ENCODE data around the gene ECE1.

ECE1 gene

GRCh38 chr1:21258331-21259134 is 31.7 kb downstream of the ECE1 start:
- Histone ChIP-seq H3K4me1 (ENCODE audit: control extremely low read depth in 1 of 4, control insufficient read depth in 4 of 4, insufficient read depth in 4 of 4, low read length in 3 of 4) (peaks cover 0 to 35% (median 26%) of the 10 kb centered on the region in 4 experiments), H3K27ac (ENCODE audit: insufficient read depth in 1 of 2, low read depth in 1 of 2, low read length in 2 of 2, poor library complexity in 1 of 2, severe bottlenecking in 2 of 2) (no peak overlapping the region), H3K27me3 (replicated peaks in 2 of 5; ENCODE audit: control insufficient read depth in 4 of 5, insufficient read depth in 5 of 5, low read length in 4 of 5) (peaks cover 0 to 3% (median 0%) of the 10 kb centered on the region in 5 experiments), H3K36me3 (ENCODE audit: control insufficient read depth in 4 of 4, insufficient read depth in 4 of 4, low read length in 3 of 4) (no peaks in the 10 kb centered on the region), H3K9me3 (ENCODE audit: control extremely low read depth in 1 of 5, control insufficient read depth in 4 of 5, insufficient read depth in 2 of 5, low read depth in 1 of 5, low read length in 4 of 5) (no peaks in the 10 kb centered on the region), H3K4me3 (ENCODE audit: control insufficient read depth in 1 of 7, extremely low read depth in 1 of 7, insufficient read depth in 4 of 7, low read depth in 2 of 7, low read length in 6 of 7) (no peak overlapping the region)
- ChIA-PET CTCF (interaction anchor here (0.7 to 9.5 kb wide), 7 partner anchors 10 to 110 kb away, joined by 3 to 159 read pairs (median 3); no protein-coding TSS in a partner anchor), POLR2A (no interaction called here)
- no peak for DNase-seq
- WGBS (ENCODE audit: insufficient coverage), result 92% methylated on average over 20 of the region's 22 CpGs

- ChIA-PET POLR2A (no interaction called here), CTCF (interaction anchor here (0.6 to 9.5 kb wide), 8 partner anchors 9 to 271 kb away, joined by 3 to 159 read pairs (median 4); no protein-coding TSS in a partner anchor)
- Histone ChIP-seq H3K4me1 (ENCODE audit: control extremely low read depth in 1 of 4, control insufficient read depth in 4 of 4, insufficient read depth in 4 of 4, low read length in 3 of 4) (peaks cover 0 to 30% (median 23%) of the 10 kb centered on the region in 4 experiments), H3K27ac (ENCODE audit: insufficient read depth in 1 of 2, low read depth in 1 of 2, low read length in 2 of 2, poor library complexity in 1 of 2, severe bottlenecking in 2 of 2) (no peak overlapping the region), H3K27me3 (replicated peaks in 2 of 5; ENCODE audit: control insufficient read depth in 4 of 5, insufficient read depth in 5 of 5, low read length in 4 of 5) (peaks cover 0 to 3% (median 0%) of the 10 kb centered on the region in 5 experiments), H3K36me3 (ENCODE audit: control insufficient read depth in 4 of 4, insufficient read depth in 4 of 4, low read length in 3 of 4) (no peaks in the 10 kb centered on the region), H3K4me3 (ENCODE audit: control insufficient read depth in 1 of 7, extremely low read depth in 1 of 7, insufficient read depth in 4 of 7, low read depth in 2 of 7, low read length in 6 of 7) (no peak overlapping the region), H3K9me3 (ENCODE audit: control extremely low read depth in 1 of 5, control insufficient read depth in 4 of 5, insufficient read depth in 2 of 5, low read depth in 1 of 5, low read length in 4 of 5) (no peaks in the 10 kb centered on the region)
- 98% methylated on average over 12 of the region's 13 CpGs for WGBS (ENCODE audit: insufficient coverage)
- DNase-seq, result no peak
Observed at GRCh38 chr1:21257431-21258135, 32.7 kb downstream of the ECE1 start.

DNA sequence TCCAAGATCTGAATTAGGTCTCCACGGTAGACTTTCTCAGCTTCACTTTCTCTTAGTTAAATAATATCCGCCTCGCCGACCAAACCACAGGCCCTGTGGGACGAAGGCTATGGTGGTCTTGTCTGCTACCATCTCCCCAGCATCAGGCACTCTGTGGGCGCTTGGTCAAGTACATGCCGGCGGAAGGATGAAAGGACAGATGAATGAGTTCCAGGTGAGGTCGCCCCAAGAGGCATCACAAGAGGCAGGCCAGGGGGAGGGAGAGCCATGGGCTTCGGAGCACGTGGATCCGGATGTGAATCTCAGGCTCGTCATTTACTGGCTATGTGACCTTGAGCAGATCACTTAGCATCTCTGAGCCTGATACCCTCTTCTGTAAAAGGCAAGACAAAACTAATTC is 33.5 kb downstream of the ECE1 start:
- DNase-seq, result no peak
- CTCF ChIA-PET, result interaction anchor here (2.6 to 9.5 kb wide), 7 partner anchors 12 to 111 kb away, joined by 18 to 159 read pairs (median 25); no protein-coding TSS in a partner anchor
- Histone ChIP-seq H3K27ac (ENCODE audit: insufficient read depth in 1 of 2, low read depth in 1 of 2, low read length in 2 of 2, poor library complexity in 1 of 2, severe bottlenecking in 2 of 2) (no peak overlapping the region), H3K4me3 (ENCODE audit: control insufficient read depth in 1 of 7, extremely low read depth in 1 of 7, insufficient read depth in 4 of 7, low read depth in 2 of 7, low read length in 6 of 7) (no peak overlapping the region), H3K36me3 (ENCODE audit: control insufficient read depth in 4 of 4, insufficient read depth in 4 of 4, low read length in 3 of 4) (no peaks in the 10 kb centered on the region), H3K9me3 (ENCODE audit: control extremely low read depth in 1 of 5, control insufficient read depth in 4 of 5, insufficient read depth in 2 of 5, low read depth in 1 of 5, low read length in 4 of 5) (no peaks in the 10 kb centered on the region), H3K4me1 (ENCODE audit: control extremely low read depth in 1 of 4, control insufficient read depth in 4 of 4, insufficient read depth in 4 of 4, low read length in 3 of 4) (peaks cover 0 to 25% (median 15%) of the 10 kb centered on the region in 4 experiments), H3K27me3 (replicated peaks in 2 of 5; ENCODE audit: control insufficient read depth in 4 of 5, insufficient read depth in 5 of 5, low read length in 4 of 5) (peaks cover 0 to 3% (median 0%) of the 10 kb centered on the region in 5 experiments)
- POLR2A ChIA-PET, result no interaction called here
- 97% methylated on average over 12 of the region's 13 CpGs for WGBS (ENCODE audit: insufficient coverage)

DNA sequence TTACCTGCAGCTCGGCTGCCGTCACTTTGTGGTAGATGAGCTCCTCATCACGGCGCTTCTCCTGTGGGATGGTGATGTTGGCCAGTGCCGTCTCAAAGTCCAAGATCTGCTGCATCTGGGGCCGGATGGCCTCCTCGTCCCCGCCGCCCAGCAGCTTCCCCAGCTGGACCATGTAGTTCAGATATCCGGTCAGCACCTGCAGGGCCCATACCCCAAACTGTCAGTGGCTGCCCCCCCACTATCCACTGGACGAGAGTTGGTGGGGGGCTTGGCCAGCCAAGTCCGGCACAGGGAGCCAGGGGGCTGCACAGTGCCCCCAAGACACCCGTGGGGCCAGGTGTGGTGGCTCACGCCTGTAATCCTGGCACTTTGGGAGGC is 34.3 kb downstream of the ECE1 start:
- H3K9me3 ChIP-seq (ENCODE audit: control extremely low read depth in 1 of 5, control insufficient read depth in 4 of 5, insufficient read depth in 2 of 5, low read depth in 1 of 5, low read length in 4 of 5), result no peaks in the 10 kb centered on the region
- WGBS (ENCODE audit: insufficient coverage), result 98% methylated on average over 14 of the region's 14 CpGs
- ChIA-PET CTCF (interaction anchor here (0.6 to 9.5 kb wide), 17 partner anchors 9 to 285 kb away, joined by 3 to 159 read pairs (median 11); no protein-coding TSS in a partner anchor), POLR2A (interaction anchor here (1.0 kb wide), 1 partner anchor 78 kb away, joined by 3 read pairs; no protein-coding TSS in a partner anchor)
- H3K27ac ChIP-seq (ENCODE audit: insufficient read depth in 1 of 2, low read depth in 1 of 2, low read length in 2 of 2, poor library complexity in 1 of 2, severe bottlenecking in 2 of 2), result no peak overlapping the region
- H3K36me3 ChIP-seq (ENCODE audit: control insufficient read depth in 4 of 4, insufficient read depth in 4 of 4, low read length in 3 of 4), result no peaks in the 10 kb centered on the region
- H3K27me3 ChIP-seq (replicated peaks in 2 of 5; ENCODE audit: control insufficient read depth in 4 of 5, insufficient read depth in 5 of 5, low read length in 4 of 5), result peaks cover 0 to under 1% (median 0%) of the 10 kb centered on the region in 5 experiments
- H3K4me3 ChIP-seq (ENCODE audit: control insufficient read depth in 1 of 7, extremely low read depth in 1 of 7, insufficient read depth in 4 of 7, low read depth in 2 of 7, low read length in 6 of 7), result no peak overlapping the region
- DNase-seq, result no peak
- H3K4me1 ChIP-seq (ENCODE audit: control extremely low read depth in 1 of 4, control insufficient read depth in 4 of 4, insufficient read depth in 4 of 4, low read length in 3 of 4), result peaks cover 0 to 17% (median 9%) of the 10 kb centered on the region in 4 experiments

GRCh38 chr1:21255284-21255942 is 34.9 kb downstream of the ECE1 start:
- no peaks in the 10 kb centered on the region for H3K27me3 ChIP-seq (replicated peaks in 2 of 5; ENCODE audit: control insufficient read depth in 4 of 5, insufficient read depth in 5 of 5, low read length in 4 of 5)
- H3K4me3 ChIP-seq (ENCODE audit: control insufficient read depth in 1 of 7, extremely low read depth in 1 of 7, insufficient read depth in 4 of 7, low read depth in 2 of 7, low read length in 6 of 7), result no peak overlapping the region
- no peaks in the 10 kb centered on the region for H3K36me3 ChIP-seq (ENCODE audit: control insufficient read depth in 4 of 4, insufficient read depth in 4 of 4, low read length in 3 of 4)
- ChIA-PET CTCF (interaction anchor here (0.7 to 9.5 kb wide), 26 partner anchors 8 to 289 kb away, joined by 3 to 159 read pairs (median 6); no protein-coding TSS in a partner anchor), POLR2A (interaction anchor here (0.8 to 1.0 kb wide), 2 partner anchors 79 to 114 kb away, joined by 3 read pairs; no protein-coding TSS in a partner anchor)
- no peaks in the 10 kb centered on the region for H3K9me3 ChIP-seq (ENCODE audit: control extremely low read depth in 1 of 5, control insufficient read depth in 4 of 5, insufficient read depth in 2 of 5, low read depth in 1 of 5, low read length in 4 of 5)
- peaks cover 0 to 12% (median 9%) of the 10 kb centered on the region in 4 experiments for H3K4me1 ChIP-seq (ENCODE audit: control extremely low read depth in 1 of 4, control insufficient read depth in 4 of 4, insufficient read depth in 4 of 4, low read length in 3 of 4)
- WGBS (ENCODE audit: insufficient coverage), result 70% methylated on average over 10 of the region's 11 CpGs
- DNase-seq, result peak; percentile 83 to 90 (median 87)
- H3K27ac ChIP-seq (ENCODE audit: insufficient read depth in 1 of 2, low read depth in 1 of 2, low read length in 2 of 2, poor library complexity in 1 of 2, severe bottlenecking in 2 of 2), result no peak overlapping the region

- ChIA-PET POLR2A (no interaction called here), CTCF (interaction anchor here (0.7 to 9.5 kb wide), 30 partner anchors 8 to 290 kb away, joined by 3 to 159 read pairs (median 5); no protein-coding TSS in a partner anchor)
- Histone ChIP-seq H3K9me3 (ENCODE audit: control extremely low read depth in 1 of 5, control insufficient read depth in 4 of 5, insufficient read depth in 2 of 5, low read depth in 1 of 5, low read length in 4 of 5) (no peaks in the 10 kb centered on the region), H3K36me3 (ENCODE audit: control insufficient read depth in 4 of 4, insufficient read depth in 4 of 4, low read length in 3 of 4) (no peaks in the 10 kb centered on the region), H3K27me3 (replicated peaks in 2 of 5; ENCODE audit: control insufficient read depth in 4 of 5, insufficient read depth in 5 of 5, low read length in 4 of 5) (no peaks in the 10 kb centered on the region), H3K4me3 (ENCODE audit: control insufficient read depth in 1 of 7, extremely low read depth in 1 of 7, insufficient read depth in 4 of 7, low read depth in 2 of 7, low read length in 6 of 7) (no peak overlapping the region), H3K27ac (ENCODE audit: insufficient read depth in 1 of 2, low read depth in 1 of 2, low read length in 2 of 2, poor library complexity in 1 of 2, severe bottlenecking in 2 of 2) (no peak overlapping the region), H3K4me1 (ENCODE audit: control extremely low read depth in 1 of 4, control insufficient read depth in 4 of 4, insufficient read depth in 4 of 4, low read length in 3 of 4) (peaks cover 0 to 12% (median 9%) of the 10 kb centered on the region in 4 experiments)
- DNase-seq, result peak in 2 of 3 donors; percentile 35 to 59
- WGBS (ENCODE audit: insufficient coverage), result 27% methylated on average over 4 of the region's 8 CpGs
Observed at GRCh38 chr1:21254335-21254951, 35.8 kb downstream of the ECE1 start.
